Hair follicular keratinocyte (primary cell): ENCODE measurements around the gene ITPRID2. TPM values are rescaled to one million over a fixed set of nuclear protein-coding genes. Genes with fewer than 3 reads are reported as not detected.

Experiments used
- total RNA-seq: library from RNA; depleted of rRNA; stranded (reverse); fragments of >200 nt; gene quantifications from 2 replicates; pipeline ENCODE4 v1.2.3, GENCODE V29; 2015

The ITPRID2 gene
- total RNA-seq, result 57.0 and 72.1 TPM in 2 replicates

GRCh38 chr2:181891258-181891965 is at the start of gene ITPRID2:
Gene ITPRID2, plus strand, starts transcription at chr2:181891730. Its CDS starts 337 bp downstream, at chr2:181892067.

Other genes with a start within 250 kb of the ITPRID2 start
- gene CERKL, start 234.6 kb upstream of the ITPRID2 start, total RNA-seq, result not detected in 2 replicates
- gene NEUROD1, start 211.2 kb upstream of the ITPRID2 start, total RNA-seq, result not detected in 2 replicates
- 8.6 and 15.3 TPM in 2 replicates for gene PPP1R1C, start 94.1 kb downstream of the ITPRID2 start, total RNA-seq